HG02610 (cell line): ENCODE measurements around the gene FBXL16.
"Not testable (repeated sequence)": the region's sequence is repeated elsewhere in the genome, so short reads cannot be mapped to it uniquely, and the experiment has no call there.

Source experiments
- ATAC-seq: cut with Tn5 transposase; IDR thresholded peaks from one replicate; pipeline ENCODE4 v1.9.1; 2021; ENCODE audit warnings: mild to moderate bottlenecking, moderate library complexity; ENCODE audit not compliant: unreplicated experiment

The FBXL16 gene

DNA sequence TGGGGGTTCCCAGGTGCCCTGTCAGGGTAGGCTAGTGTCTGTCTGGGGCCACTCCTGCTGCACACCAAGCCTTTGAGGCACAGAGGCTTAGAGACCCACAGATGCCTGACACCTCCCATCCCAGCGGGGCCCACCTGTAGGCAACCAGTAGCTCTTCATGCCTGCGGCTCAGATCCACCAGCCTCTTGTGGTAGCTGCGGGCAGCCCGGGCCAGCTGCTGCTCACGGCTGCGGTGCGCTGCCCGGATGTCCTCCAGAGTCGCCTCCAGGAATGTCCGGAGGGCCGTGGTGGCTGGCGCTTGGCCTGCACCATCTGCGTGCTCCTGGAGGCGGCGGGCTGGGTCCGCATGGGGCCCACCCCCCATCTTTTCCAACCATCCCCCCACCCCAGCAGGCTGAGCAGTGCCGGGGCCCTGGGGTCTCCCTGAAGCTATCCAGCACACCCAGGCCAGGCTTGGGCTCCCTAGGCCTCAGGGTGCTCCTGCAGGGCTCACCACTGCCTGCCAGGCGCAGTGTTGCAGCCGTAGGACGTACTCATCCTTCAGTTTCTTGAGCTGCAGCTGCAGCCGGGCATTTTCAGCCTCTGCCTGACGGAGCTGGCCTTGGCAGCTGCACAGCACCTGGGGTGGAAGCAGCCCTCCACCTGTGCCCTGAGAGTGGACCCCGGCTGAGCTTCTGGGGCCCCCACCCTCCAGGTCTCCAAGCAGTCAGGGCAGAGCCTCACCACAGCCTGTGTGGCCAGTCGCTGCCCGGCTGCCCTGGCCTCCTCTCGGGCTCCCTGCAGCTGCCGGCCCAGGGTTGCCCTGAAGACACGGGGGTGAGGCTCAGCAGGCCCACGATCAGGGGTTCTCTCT is 18.8 kb upstream of the FBXL16 start:
- ATAC-seq = no peak

- ATAC-seq = no peak
These were observed 18.1 kb upstream of the FBXL16 start for GRCh38 chr16:723695-724094.

DNA sequence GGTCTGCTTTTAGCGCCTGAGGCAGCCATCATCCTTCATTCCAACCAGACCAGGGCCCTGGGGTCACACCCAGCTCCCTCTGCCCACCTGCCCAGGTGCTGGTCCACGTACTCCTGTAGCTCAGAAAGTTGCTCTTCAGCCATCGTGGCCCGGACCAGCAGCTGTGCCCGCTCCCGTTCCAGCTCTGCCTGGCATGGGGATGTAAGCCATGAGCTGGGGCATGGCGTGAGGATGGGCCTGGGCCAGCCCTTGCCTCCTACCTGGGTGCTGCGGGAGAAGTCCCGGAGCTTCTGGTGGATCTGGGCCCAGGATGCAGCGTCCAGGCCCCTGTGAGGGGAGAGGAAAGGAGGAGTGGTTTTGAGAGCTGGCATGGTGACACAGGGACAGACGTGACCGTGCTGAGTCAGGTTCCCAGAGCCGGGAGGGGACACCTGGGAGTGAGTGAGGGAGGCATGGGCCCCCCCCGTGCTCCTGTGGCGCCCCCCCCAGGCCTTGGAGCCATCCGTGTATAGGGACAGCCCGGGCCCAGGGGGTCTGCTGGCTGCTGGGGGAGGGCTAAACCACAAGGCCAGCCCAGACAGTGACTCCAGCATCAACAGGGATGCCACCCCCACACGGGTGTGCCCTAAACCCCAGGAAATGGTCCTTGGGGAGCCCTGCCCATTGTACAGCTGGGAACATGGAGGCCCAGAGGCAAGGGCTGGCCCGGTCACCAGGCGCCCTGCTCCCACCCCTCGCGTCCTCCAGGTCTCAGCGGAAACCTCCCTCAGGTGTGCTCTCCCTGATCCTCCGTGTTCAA is 17.4 kb upstream of the FBXL16 start:
- ATAC-seq = no peak

- no peak for ATAC-seq
These were observed 16.4 kb upstream of the FBXL16 start for GRCh38 chr16:721765-722540.

- ATAC-seq = peak; percentile 73
These were observed 15.6 kb upstream of the FBXL16 start, which contains the start of gene ANTKMT for GRCh38 chr16:720990-721764. Gene ANTKMT (plus strand): TSS chr16:721146. CDS start chr16:721275, 129 bp downstream.

GRCh38 chr16:720447-720989 is 14.9 kb upstream of the FBXL16 start:
- ATAC-seq = no peak

DNA sequence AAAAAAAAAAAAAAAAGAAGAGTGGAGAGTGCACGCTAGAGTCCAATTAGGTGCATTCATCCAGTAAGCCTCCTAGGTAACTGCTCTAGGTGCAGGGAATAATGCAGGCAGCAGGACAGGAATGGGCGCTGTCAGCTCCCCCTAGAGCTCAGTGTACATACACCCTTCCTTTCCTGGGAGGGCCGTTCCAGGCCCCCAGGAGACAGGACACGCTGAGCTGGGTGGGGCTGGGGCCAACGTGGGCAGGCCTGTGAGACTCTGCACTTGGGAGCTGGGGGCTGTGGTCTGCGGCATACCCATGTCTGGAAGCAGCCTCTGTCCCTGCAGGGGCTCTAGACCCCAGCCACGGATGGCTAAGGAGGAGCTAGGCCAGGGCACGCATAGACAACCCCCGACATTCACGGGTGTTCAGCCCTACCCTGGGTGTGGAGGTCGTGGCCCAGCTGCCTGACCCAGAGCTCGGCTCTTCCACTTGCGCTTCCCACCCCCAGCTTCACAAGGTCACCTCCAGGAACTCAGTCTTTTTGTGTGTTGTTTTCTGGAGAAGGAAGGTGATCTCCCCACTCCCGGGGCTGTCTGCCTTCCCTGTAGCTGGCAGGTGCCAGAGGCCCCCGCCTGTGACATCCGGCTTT is 14.3 kb upstream of the FBXL16 start:
- no peak for ATAC-seq

GRCh38 chr16:718922-719321 is 13.3 kb upstream of the FBXL16 start:
- no peak for ATAC-seq

DNA sequence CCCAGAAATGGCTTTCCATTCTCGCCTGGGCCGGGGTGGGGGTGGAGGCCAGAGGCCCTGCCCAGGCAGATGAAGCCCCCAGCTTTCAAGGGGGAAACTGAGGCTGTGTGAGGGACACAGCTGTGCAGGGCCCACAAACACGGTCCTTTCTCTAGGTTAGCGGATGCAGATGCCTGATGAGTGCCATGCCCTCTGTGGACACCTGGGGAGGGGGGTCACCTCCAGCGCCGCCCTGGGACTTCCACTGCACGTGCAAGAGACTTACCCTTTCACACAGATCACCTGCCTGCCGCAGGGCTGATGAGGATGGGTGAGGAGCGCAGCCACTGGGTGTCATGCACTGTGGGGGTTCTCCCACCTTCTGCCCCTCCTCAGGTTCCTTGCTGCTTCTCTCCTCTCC is 12.8 kb upstream of the FBXL16 start:
- no peak for ATAC-seq

GRCh38 chr16:717450-718245 is 12.0 kb upstream of the FBXL16 start:
- ATAC-seq = no peak

DNA sequence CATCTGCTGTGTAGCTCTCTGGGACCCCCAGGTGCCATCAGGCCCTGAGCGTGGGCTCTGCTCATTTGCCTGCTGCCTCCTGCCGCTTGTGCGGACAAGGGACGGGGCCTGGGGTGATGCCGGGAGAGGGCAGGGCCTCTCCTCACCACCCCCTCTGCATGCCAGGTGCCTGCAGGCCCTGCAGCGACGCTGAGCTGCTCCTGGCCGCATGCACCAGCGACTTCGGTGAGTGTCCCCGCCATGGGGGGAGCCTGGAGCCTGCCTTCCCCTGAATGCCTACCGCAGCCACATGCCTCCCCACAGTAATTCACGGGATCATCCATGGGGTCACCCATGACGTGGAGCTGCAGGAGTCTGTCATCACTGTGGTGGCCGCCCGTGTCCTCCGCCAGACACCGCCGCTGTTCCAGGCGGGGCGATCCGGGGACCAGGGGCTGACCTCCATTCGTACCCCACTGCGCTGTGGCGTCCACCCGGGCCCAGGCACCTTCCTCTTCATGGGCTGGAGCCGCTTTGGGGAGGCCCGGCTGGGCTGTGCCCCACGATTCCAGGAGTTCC is 11.2 kb upstream of the FBXL16 start:
- ATAC-seq = no peak

GRCh38 chr16:716200-716568 is 10.6 kb upstream of the FBXL16 start:
- no peak for ATAC-seq

DNA sequence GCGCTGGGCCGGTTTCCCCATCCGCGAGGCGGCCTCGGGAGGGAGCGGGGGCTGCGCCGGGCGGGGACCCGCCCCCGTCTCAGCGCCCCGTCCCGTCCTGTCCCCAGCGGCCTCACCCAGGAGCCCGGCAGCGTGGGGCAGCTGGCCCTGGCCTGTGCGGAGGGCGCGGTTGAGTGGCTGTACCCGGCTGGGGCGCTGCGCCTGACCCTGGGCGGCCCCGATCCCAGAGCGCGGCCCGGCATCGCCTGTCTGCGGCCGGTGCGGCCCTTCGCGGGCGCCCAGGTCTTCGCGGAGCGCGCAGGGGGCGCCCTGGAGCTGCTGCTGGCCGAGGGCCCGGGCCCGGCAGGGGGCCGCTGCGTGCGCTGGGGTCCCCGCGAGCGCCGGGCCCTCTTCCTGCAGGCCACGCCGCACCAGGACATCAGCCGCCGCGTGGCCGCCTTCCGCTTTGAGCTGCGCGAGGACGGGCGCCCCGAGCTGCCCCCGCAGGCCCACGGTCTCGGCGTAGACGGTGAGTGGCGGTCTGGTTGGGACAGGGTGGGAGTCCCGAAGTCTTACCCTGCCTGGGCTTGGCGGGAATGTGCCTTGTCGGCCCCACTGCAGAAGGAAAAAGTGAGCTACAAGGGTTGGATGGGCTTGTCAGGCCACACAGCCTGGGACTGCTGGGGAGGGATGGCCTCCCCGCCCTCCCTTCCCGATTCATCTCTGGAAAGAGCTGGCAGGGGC is 10.0 kb upstream of the FBXL16 start:
- peak; percentile 7 for ATAC-seq

GRCh38 chr16:714558-715476 is 9.2 kb upstream of the FBXL16 start, which contains the start of gene METRN:
Gene METRN (plus strand): TSS chr16:715118. CDS start chr16:715290, 172 bp downstream.
- ATAC-seq = peak; percentile 77

DNA sequence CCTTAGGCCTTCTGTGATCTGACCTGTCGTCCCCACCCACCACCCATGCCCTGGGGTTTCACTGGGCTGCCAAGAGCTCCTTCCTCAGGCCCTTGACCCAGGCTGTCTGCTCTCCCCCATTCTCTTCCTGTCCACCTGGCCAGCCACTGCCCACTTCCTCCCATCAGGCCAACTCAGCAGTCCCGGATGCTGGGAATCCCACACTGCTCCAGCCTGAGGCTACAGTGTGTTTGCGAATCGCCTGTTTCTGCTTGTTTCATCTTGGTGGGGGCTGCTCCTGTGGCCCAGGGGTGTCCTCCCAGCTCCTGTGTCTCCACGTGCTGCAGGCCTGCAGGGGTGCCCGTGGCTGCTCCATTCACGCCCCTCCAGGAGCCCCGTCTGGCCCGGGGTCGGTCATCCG is 8.5 kb upstream of the FBXL16 start:
- ATAC-seq = no peak

DNA sequence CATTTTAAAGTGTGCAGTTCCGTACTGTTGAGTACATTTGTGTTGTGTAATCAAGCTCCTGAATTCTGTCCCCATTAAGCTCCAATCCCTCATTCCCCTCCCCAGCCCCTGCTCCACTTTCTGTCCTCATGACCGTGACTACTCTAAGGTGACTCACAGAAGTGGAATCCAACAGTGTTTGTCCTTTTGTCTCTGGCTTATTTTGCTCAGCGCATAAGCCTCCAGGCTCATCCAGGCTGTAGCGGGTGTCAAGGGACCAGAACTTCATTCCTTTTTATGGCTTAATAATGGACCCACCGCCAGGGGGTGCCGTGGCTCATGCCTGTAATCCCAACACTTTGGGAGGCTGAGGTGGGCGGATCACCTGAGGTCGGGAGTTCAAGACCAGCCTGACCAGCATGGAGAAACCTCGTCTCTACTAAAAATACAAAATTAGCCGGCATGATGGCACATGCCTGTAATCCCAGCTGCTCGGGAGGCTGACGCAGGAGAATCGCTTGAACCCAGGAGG is 7.2 kb upstream of the FBXL16 start:
- ATAC-seq = not testable (repeated sequence)
